ENCODE data around the gene RHEB.

GRCh38 chr7:151438864-151439601 is 80.7 kb downstream of the RHEB start:
- no peak for TF ChIP-seq EZH2phosphoT487 (IDR thresholded peaks at IDR 0.05; ENCODE audit: borderline replicate concordance, low read depth, low read length)
- TF ChIP-seq, protein P1, sequence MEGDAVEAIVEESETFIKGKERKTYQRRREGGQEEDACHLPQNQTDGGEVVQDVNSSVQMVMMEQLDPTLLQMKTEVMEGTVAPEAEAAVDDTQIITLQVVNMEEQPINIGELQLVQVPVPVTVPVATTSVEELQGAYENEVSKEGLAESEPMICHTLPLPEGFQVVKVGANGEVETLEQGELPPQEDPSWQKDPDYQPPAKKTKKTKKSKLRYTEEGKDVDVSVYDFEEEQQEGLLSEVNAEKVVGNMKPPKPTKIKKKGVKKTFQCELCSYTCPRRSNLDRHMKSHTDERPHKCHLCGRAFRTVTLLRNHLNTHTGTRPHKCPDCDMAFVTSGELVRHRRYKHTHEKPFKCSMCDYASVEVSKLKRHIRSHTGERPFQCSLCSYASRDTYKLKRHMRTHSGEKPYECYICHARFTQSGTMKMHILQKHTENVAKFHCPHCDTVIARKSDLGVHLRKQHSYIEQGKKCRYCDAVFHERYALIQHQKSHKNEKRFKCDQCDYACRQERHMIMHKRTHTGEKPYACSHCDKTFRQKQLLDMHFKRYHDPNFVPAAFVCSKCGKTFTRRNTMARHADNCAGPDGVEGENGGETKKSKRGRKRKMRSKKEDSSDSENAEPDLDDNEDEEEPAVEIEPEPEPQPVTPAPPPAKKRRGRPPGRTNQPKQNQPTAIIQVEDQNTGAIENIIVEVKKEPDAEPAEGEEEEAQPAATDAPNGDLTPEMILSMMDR (conservative IDR thresholded peaks at IDR 0.05; ENCODE audit: low read length): no peak

All from OCI-LY7 (cell line).